Colonic mucosa (tissue), 4 donors: ENCODE measurements around the gene COL18A1. TPM values are rescaled to one million over a fixed set of nuclear protein-coding genes. Genes with fewer than 3 reads are reported as not detected.

Source experiments
- DNase-seq: peaks from one replicate; pipeline ENCODE4 v3.0.0-alpha.2; 2020
- H3K27ac ChIP-seq: fragments of 200-600 bp; one replicate; pipeline ENCODE4 v1.8.0; 2021
- H3K27me3 ChIP-seq: fragments of 200-600 bp; one replicate; pipeline ENCODE4 v1.8.0; 2021
- H3K36me3 ChIP-seq: fragments of 200-600 bp; one replicate; pipeline ENCODE4 v1.8.0; 2021
- H3K4me1 ChIP-seq: fragments of 200-600 bp; one replicate; pipeline ENCODE4 v1.8.0; 2021; ENCODE audit warnings: mild to moderate bottlenecking
- H3K4me3 ChIP-seq: fragments of 200-600 bp; one replicate; pipeline ENCODE4 v1.8.0; 2021
- H3K9ac ChIP-seq, 2 donors: one replicate each; pipeline ENCODE4 v1.7.0; 2013; ENCODE audit warnings: control low read depth in 2 of 2, low read depth in 2 of 2, low read length in 2 of 2
- H3K9me3 ChIP-seq: fragments of 200-600 bp; one replicate; pipeline ENCODE4 v1.8.0; 2021
- intact Hi-C: fragments of 100-400 bp; cut with DNase I; formaldehyde crosslinking; loops from one replicate; pipeline ENCODE4 v1.14.1; 2022
- total RNA-seq, 2 donors: library from RNA; stranded (reverse); fragmentation: NEBNext Ultra II Directional in 1 of 2; extraction: Animal tissue kit (Norgen Biotek cat#: 25700) in 1 of 2; gene quantifications; one replicate each; pipeline ENCODE4 v1.2.1, GENCODE V29; 2021
- TF ChIP-seq, protein P1 (sequence below): fragments of 200-600 bp; IDR thresholded peaks from one replicate; pipeline ENCODE4 v1.8.0; 2022; ENCODE audit warnings: antibody characterized with exemption, mild to moderate bottlenecking
- donor health status: healthy.
- donor health status: DM: no; HTN: no; CAD: no.
- donor health status: DM: no; HTN: no; CAD: no.

Gene COL18A1
- total RNA-seq, 2 donors from 2014 or later = 8.4 to 22.3 TPM

DNA sequence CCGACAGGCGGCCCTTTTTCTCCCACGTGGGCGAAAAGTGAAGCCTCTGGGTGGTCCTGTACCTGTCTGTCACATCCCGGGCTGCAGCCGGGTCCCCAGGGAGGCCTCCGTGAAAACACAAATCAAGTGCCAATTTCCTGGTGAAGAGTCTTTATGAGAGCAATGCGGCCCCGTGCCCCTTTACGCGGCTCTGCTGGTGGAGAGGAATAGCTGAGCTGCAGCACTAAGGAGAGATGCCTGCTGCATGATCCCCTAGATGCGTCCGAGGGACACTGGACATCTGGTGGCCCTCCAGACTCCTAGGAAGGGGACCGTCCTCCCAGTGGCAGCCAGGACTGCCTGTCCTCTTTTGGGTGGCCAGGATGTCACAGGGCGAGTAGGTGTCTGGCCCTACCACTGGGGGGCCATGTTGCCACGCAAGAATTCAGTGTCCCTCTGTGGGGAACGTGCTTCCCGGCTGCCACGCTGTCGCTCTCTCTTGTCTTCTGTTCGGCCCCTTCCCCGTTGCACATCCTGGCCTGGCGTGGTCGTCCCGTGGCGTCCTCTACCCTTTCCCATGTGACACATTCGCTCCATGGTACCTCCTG is 38.7 kb downstream of the COL18A1 start:
- no peak for DNase-seq

DNA sequence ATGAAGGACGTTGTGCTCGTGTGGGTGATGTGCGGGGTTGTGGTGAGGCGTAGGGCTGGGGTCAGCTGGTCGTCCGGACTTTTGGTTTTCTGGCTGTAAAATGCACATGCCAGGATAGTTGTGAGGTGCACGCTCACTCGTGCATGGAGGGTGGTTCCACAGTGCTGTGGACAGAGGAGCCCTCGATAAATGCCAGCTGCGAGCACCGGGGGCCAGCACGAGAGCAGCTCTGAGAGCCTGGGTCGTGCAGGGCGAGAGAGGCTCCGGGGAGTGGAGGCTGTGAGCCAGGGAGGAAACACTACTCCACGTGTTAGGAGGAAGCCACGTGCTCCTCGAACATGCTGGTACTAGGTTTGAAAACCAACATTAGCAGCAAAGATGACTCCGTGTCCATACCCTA is 39.4 kb downstream of the COL18A1 start:
- H3K9me3 ChIP-seq = no peaks in the 10 kb centered on the region
- TF ChIP-seq, protein P1, sequence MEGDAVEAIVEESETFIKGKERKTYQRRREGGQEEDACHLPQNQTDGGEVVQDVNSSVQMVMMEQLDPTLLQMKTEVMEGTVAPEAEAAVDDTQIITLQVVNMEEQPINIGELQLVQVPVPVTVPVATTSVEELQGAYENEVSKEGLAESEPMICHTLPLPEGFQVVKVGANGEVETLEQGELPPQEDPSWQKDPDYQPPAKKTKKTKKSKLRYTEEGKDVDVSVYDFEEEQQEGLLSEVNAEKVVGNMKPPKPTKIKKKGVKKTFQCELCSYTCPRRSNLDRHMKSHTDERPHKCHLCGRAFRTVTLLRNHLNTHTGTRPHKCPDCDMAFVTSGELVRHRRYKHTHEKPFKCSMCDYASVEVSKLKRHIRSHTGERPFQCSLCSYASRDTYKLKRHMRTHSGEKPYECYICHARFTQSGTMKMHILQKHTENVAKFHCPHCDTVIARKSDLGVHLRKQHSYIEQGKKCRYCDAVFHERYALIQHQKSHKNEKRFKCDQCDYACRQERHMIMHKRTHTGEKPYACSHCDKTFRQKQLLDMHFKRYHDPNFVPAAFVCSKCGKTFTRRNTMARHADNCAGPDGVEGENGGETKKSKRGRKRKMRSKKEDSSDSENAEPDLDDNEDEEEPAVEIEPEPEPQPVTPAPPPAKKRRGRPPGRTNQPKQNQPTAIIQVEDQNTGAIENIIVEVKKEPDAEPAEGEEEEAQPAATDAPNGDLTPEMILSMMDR = no peak
- H3K9ac ChIP-seq = no peak overlapping the region
- no peak for DNase-seq
- H3K27me3 ChIP-seq = no peaks in the 10 kb centered on the region
- H3K27ac ChIP-seq = no peak overlapping the region
- no peak overlapping the region for H3K4me3 ChIP-seq
- no peaks in the 10 kb centered on the region for H3K4me1 ChIP-seq
- intact Hi-C loops = no loop called here
- no peaks in the 10 kb centered on the region for H3K36me3 ChIP-seq

More for the DNA sequence above, 38.7 kb downstream of the COL18A1 start:
- Histone ChIP-seq H3K27me3 (no peaks in the 10 kb centered on the region), H3K9ac (no peak overlapping the region), H3K9me3 (no peaks in the 10 kb centered on the region), H3K4me1 (no peaks in the 10 kb centered on the region), H3K36me3 (no peaks in the 10 kb centered on the region), H3K27ac (no peak overlapping the region), H3K4me3 (no peak overlapping the region)
- intact Hi-C loops = no loop called here
- TF ChIP-seq, protein P1 = no peak

DNA sequence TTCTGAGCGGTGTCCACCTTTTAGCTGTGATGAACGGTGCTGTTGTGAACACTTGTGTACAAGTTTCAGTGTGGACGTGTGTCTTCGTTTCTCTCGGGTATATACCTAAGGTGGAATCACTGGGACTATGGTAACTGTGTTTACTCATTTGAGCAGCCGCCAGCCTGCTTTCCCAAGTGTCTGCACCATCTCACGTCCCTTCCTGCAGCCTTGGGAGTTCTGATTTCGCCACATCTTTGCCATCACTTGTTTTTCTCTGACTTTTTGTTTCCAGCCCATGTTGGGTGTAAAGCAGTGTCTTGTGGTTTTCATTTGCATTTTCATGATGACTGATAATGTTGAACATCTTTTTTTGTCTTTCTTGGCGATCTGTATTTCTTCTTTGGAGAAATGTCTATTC is 40.4 kb downstream of the COL18A1 start:
- no peaks in the 10 kb centered on the region for H3K4me1 ChIP-seq
- intact Hi-C loops = no loop called here
- no peaks in the 10 kb centered on the region for H3K36me3 ChIP-seq
- H3K9ac ChIP-seq = no peak overlapping the region
- DNase-seq = no peak
- no peaks in the 10 kb centered on the region for H3K27me3 ChIP-seq
- H3K4me3 ChIP-seq = no peak overlapping the region
- H3K9me3 ChIP-seq = no peaks in the 10 kb centered on the region
- TF ChIP-seq, protein P1 = no peak
- no peak overlapping the region for H3K27ac ChIP-seq

DNA sequence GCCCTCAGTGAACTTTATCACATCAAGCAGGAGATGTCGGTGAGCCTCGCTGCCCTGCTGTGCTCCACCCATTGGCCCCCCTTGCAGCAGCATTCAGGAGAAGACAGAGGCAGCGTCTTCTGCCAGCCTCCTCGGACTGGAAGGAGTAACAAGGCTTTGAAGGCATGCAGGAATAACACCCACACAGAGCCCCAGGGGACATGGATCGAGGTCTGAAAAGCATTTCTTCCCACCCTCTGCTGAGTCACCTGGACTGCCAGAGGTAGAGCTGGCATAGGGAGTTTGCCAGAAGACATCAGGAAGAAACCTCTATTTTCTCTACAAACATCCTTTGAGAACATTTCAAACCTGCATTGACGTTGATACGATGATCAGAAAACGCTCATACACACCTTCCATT is 42.9 kb downstream of the COL18A1 start:
- no peaks in the 10 kb centered on the region for H3K27me3 ChIP-seq
- DNase-seq = no peak
- TF ChIP-seq, protein P1 = no peak
- no peaks in the 10 kb centered on the region for H3K4me1 ChIP-seq
- no peaks in the 10 kb centered on the region for H3K36me3 ChIP-seq
- H3K27ac ChIP-seq = no peak overlapping the region
- no peak overlapping the region for H3K4me3 ChIP-seq
- intact Hi-C loops = no loop called here
- no peaks in the 10 kb centered on the region for H3K9me3 ChIP-seq
- no peak overlapping the region for H3K9ac ChIP-seq

DNA sequence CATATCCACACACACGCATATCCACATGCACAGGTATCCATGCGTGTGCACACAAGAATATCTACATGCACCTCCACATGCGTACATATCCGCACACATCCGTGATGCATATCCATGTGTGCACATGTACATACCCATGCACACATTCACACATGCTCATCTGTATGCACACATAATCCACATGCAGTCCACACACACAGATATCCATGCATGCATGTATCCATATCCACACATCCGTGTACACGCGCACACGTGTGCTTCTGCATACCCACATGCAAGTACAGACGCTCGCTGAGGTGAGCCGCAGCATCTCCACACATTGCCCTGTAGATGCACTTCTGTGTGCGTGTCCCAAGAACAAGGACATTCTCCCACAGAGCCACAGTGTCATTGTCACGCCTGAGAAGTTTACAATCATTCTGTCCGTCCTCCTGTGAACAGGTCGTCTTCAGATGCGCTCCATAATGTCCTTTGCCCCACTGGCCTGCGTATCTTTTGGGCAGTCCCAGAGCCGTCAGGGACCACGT is 43.4 kb downstream of the COL18A1 start:
- H3K9me3 ChIP-seq = no peaks in the 10 kb centered on the region
- TF ChIP-seq, protein P1 = no peak
- DNase-seq = no peak
- no peaks in the 10 kb centered on the region for H3K27me3 ChIP-seq
- no peak overlapping the region for H3K27ac ChIP-seq
- H3K9ac ChIP-seq = no peak overlapping the region
- no peaks in the 10 kb centered on the region for H3K36me3 ChIP-seq
- H3K4me1 ChIP-seq = no peaks in the 10 kb centered on the region
- no peak overlapping the region for H3K4me3 ChIP-seq
- intact Hi-C loops = no loop called here
